Heart left ventricle (tissue), 13 donors: ENCODE measurements around the gene FERMT3.

Experiments used
- CTCF ChIP-seq, 12 donors: fragments of 200-600 bp; sonication (generic) in 4 of 12; IDR thresholded peaks; one replicate each; pipeline versions ENCODE4 v1.5.0 to v1.8.0; 2018 to 2022; ENCODE audit warnings: antibody characterized with exemption in 12 of 12, mild to moderate bottlenecking in 5 of 12
- POLR2A ChIP-seq, 2 donors: fragments of 450-650 bp; IDR thresholded peaks; one replicate each; pipeline ENCODE4 v1.6.1; 2017; ENCODE audit warnings: antibody characterized with exemption in 2 of 2, mild to moderate bottlenecking in 2 of 2, moderate library complexity in 2 of 2
- donor health status: ischemic (EF 13 %, LVEDD 7.1; RV severe dilation, severe dysfunction).
- donor health status: DM: no; HTN: yes; CAD: no.
- donor health status: DM: no; HTN: no; CAD: no.
- donor health status: ischemic (EF 25% LVEDD 6.9; RV normal size, moderate dysfunction).
- donor health status: ischemic (EF 25% LVEDD 5.7; RV mildly dilated, moderate dysfunction).
- donor health status: ischemic (EF 35%, LVEDD 5.7; RV mildly dilated, moderate dysfunction).
- donor health status: nonischemic (EF 11% LVEDD 7.7; RV severe dilation, severe dysfunction).
- donor health status: DM: yes; HTN: yes; CAD: no.
- donor health status: PGD.
- donor health status: ischemic (EF 29% LVEDD 5.4; RV normal size, mild dysfunction).
- donor health status: nonischemic (EF 23%, LVEDD 6.1; RV moderate dilation, normal function).

GRCh38 chr11:64247729-64248531 is 41.4 kb downstream of the FERMT3 start:
- TF ChIP-seq POLR2A (IDR thresholded peaks at IDR 0.05) = no peak
- TF ChIP-seq CTCF (IDR thresholded peaks at IDR 0.05) = no peak
